Neural progenitor cell (in vitro differentiated cells): ENCODE measurements around the gene IGF2. TPM values are rescaled to one million over a fixed set of nuclear protein-coding genes. Genes with fewer than 3 reads are reported as not detected.
"Not testable (repeated sequence)": the region's sequence is repeated elsewhere in the genome, so short reads cannot be mapped to it uniquely, and the experiment has no call there.

Source experiments
- DNase-seq: peaks from one replicate; pipeline ENCODE4 v3.0.0-alpha.2; 2016; ENCODE audit warnings: low spot score
- H2AFZ ChIP-seq: fragments of 200-600 bp; sonication (generic); replicated peaks from 2 replicates; pipeline ENCODE4 v1.6.1; 2016; ENCODE audit warnings: antibody characterized with exemption
- H3F3A ChIP-seq: fragments of 200-600 bp; sonication (generic); 2 replicates; pipeline ENCODE4 v1.6.1; 2016; ENCODE audit warnings: antibody characterized with exemption, low read depth
- H3K27ac ChIP-seq: fragments of 200-600 bp; sonication (generic); 2 replicates; pipeline ENCODE4 v1.5.1; 2016; ENCODE audit warnings: mild to moderate bottlenecking
- H3K27me3 ChIP-seq: fragments of 200-600 bp; sonication (generic); 2 replicates; pipeline ENCODE4 v1.6.1; 2016; ENCODE audit warnings: mild to moderate bottlenecking, moderate library complexity
- H3K36me3 ChIP-seq: fragments of 200-600 bp; sonication (generic); 2 replicates; pipeline ENCODE4 v1.5.1; 2016
- H3K4me1 ChIP-seq: fragments of 200-600 bp; sonication (generic); 2 replicates; pipeline ENCODE4 v1.6.1; 2016; ENCODE audit warnings: mixed run types
- H3K4me2 ChIP-seq: fragments of 200-600 bp; sonication (generic); 2 replicates; pipeline ENCODE4 v1.6.1; 2016
- H3K4me3 ChIP-seq: fragments of 200-600 bp; sonication (generic); 2 replicates; pipeline ENCODE4 v1.5.1; 2016
- H3K79me2 ChIP-seq: fragments of 200-600 bp; sonication (generic); 2 replicates; pipeline ENCODE4 v1.6.1; 2016; ENCODE audit warnings: low read depth
- H3K9ac ChIP-seq: fragments of 200-600 bp; sonication (generic); 2 replicates; pipeline ENCODE4 v1.6.1; 2016
- H3K9me3 ChIP-seq: fragments of 200-600 bp; sonication (generic); 2 replicates; pipeline ENCODE4 v1.5.1; 2016; ENCODE audit warnings: low read depth
- H4K20me1 ChIP-seq: fragments of 200-600 bp; sonication (generic); 2 replicates; pipeline ENCODE4 v1.6.1; 2016; ENCODE audit warnings: low read depth
- H3K27ac Mint-ChIP-seq: 3 replicates; pipeline ENCODE4 v1.8.0; 2021; ENCODE audit warnings: mixed read lengths
- H3K27me3 Mint-ChIP-seq: 2 replicates; pipeline ENCODE4 v1.8.0; 2022; ENCODE audit warnings: low read depth, mild to moderate bottlenecking, inconsistent platforms, moderate library complexity, mixed read lengths; ENCODE audit not compliant: insufficient read depth
- H3K36me3 Mint-ChIP-seq: 3 replicates; pipeline ENCODE4 v1.8.0; 2021; ENCODE audit warnings: mixed read lengths
- H3K4me1 Mint-ChIP-seq: 3 replicates; pipeline ENCODE4 v1.8.0; 2021; ENCODE audit warnings: mixed read lengths
- H3K4me3 Mint-ChIP-seq: 3 replicates; pipeline ENCODE4 v1.8.0; 2021; ENCODE audit warnings: mild to moderate bottlenecking, moderate library complexity, mixed read lengths
- H3K9me3 Mint-ChIP-seq: 3 replicates; pipeline ENCODE4 v1.8.0; 2020; ENCODE audit warnings: mixed read lengths
- CTCF ChIP-seq: fragments of 200-600 bp; sonication (generic); IDR thresholded peaks from 2 replicates; pipeline ENCODE4 v1.5.1; 2017; ENCODE audit warnings: antibody characterized with exemption, mild to moderate bottlenecking
- EZH2 ChIP-seq: fragments of 200-600 bp; sonication (generic); IDR thresholded peaks from 2 replicates; pipeline ENCODE4 v1.6.1; 2017; ENCODE audit warnings: antibody characterized with exemption, mild to moderate bottlenecking, moderate library complexity
- EZH2phosphoT487 ChIP-seq: fragments of 200-600 bp; sonication (generic); IDR thresholded peaks from 2 replicates; pipeline ENCODE4 v1.6.1; 2017; ENCODE audit warnings: antibody characterized with exemption
- total RNA-seq: library from RNA; depleted of rRNA; stranded (reverse); fragments of >200 nt; gene quantifications from 2 replicates; pipeline ENCODE4 v1.2.3, GENCODE V29; 2015; ENCODE audit warnings: low replicate concordance

The IGF2 gene
- total RNA-seq, 1 donor from 2014 or later = 0.45 TPM

GRCh38 chr11:2127482-2128129 lies 11.6 kb downstream of the IGF2 start:
- Histone ChIP-seq H3K4me2 (no peak overlapping the region), H3K27me3 (peaks cover 9% of the 10 kb centered on the region), H3K4me3 (no peak overlapping the region), H3K36me3 (no peaks in the 10 kb centered on the region), H4K20me1 (no peaks in the 10 kb centered on the region), H2AFZ (no peak overlapping the region), H3F3A (no peaks in the 10 kb centered on the region), H3K9ac (no peak overlapping the region), H3K4me1 (no peaks in the 10 kb centered on the region), H3K9me3 (no peaks in the 10 kb centered on the region), H3K79me2 (no peaks in the 10 kb centered on the region), H3K27ac (no peak overlapping the region)
- peaks cover 9% of the 10 kb centered on the region for H3K4me1 Mint-ChIP-seq
- no peak overlapping the region for H3K4me3 Mint-ChIP-seq
- no peak for DNase-seq
- H3K9me3 Mint-ChIP-seq = peaks cover 3% of the 10 kb centered on the region
- H3K27ac Mint-ChIP-seq = peak overlapping the region; percentile 12
- TF ChIP-seq EZH2phosphoT487 = no peak
- TF ChIP-seq CTCF = no peak
- no peak for TF ChIP-seq EZH2
- H3K36me3 Mint-ChIP-seq = no peaks in the 10 kb centered on the region
- H3K27me3 Mint-ChIP-seq = peaks cover 38% of the 10 kb centered on the region

DNA sequence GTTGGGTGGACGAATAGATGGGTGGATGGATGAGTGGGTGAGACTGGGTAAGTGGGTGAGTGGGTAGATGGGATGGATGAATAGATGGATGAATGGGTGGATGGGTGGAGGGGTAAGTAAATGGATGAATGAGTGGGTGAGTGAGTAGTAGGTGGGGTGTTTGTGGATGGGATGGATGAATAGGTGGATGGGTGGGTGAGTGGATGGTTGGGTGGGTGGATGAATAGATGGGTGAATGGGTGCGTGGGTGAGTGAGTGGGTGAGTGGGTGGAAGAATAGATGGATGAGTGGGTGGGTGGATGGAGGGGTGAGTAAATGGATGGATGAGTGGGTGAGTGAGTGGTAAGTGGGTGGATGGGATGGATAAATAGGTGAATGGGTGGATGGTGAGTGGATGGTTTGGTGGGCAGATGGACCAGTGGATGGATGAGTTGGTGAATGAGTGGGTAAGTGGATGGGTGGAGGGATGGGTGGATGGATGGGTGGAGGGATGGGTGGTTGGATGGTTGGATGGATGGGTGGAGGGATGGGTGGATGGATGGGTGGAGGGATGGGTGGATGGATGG lies 12.6 kb downstream of the IGF2 start:
- Mint-ChIP-seq H3K36me3 (no peaks in the 10 kb centered on the region), H3K27ac (no peak overlapping the region), H3K27me3 (peaks cover 33% of the 10 kb centered on the region), H3K4me1 (peaks cover 4% of the 10 kb centered on the region), H3K4me3 (no peak overlapping the region), H3K9me3 (peaks cover 3% of the 10 kb centered on the region)
- Histone ChIP-seq H3K9ac (no peak overlapping the region), H3K4me1 (peaks cover 3% of the 10 kb centered on the region), H3F3A (no peaks in the 10 kb centered on the region), H3K36me3 (no peaks in the 10 kb centered on the region), H3K4me3 (no peak overlapping the region), H3K27me3 (no peaks in the 10 kb centered on the region), H3K27ac (no peak overlapping the region), H3K9me3 (no peaks in the 10 kb centered on the region), H4K20me1 (no peaks in the 10 kb centered on the region), H2AFZ (no peak overlapping the region), H3K79me2 (no peaks in the 10 kb centered on the region), H3K4me2 (no peak overlapping the region)
- TF ChIP-seq EZH2 = no peak
- TF ChIP-seq CTCF = no peak
- TF ChIP-seq EZH2phosphoT487 = no peak
- DNase-seq = no peak

- H3K4me3 Mint-ChIP-seq, H4K20me1 ChIP-seq, H3K27ac Mint-ChIP-seq, H3K36me3 Mint-ChIP-seq, H3K9ac ChIP-seq, H3K4me1 Mint-ChIP-seq, H2AFZ ChIP-seq, H3K27ac ChIP-seq, H3K9me3 ChIP-seq, DNase-seq, H3K36me3 ChIP-seq, H3K4me2 ChIP-seq, H3K9me3 Mint-ChIP-seq, H3K27me3 ChIP-seq, H3F3A ChIP-seq, H3K4me1 ChIP-seq, H3K79me2 ChIP-seq, H3K4me3 ChIP-seq: not testable (repeated sequence)
- peaks cover 32% of the 10 kb centered on the region for H3K27me3 Mint-ChIP-seq
Observed at GRCh38 chr11:2124736-2125484, 14.3 kb downstream of the IGF2 start.

GRCh38 chr11:2123628-2123960 lies 15.6 kb downstream of the IGF2 start:
- no peak overlapping the region for H3K4me2 ChIP-seq
- H3K27ac Mint-ChIP-seq = no peak overlapping the region
- no peaks in the 10 kb centered on the region for H3K4me1 Mint-ChIP-seq
- no peak overlapping the region for H3K4me3 ChIP-seq
- H2AFZ ChIP-seq = no peak overlapping the region
- no peak overlapping the region for H3K27ac ChIP-seq
- no peak overlapping the region for H3K9ac ChIP-seq
- H3K79me2 ChIP-seq = no peaks in the 10 kb centered on the region
- TF ChIP-seq CTCF (no peak), EZH2 (no peak), EZH2phosphoT487 (no peak)
- H3K27me3 Mint-ChIP-seq = peaks cover 28% of the 10 kb centered on the region
- no peaks in the 10 kb centered on the region for H3K36me3 ChIP-seq
- H3K9me3 Mint-ChIP-seq = peaks cover 4% of the 10 kb centered on the region
- no peaks in the 10 kb centered on the region for H3K9me3 ChIP-seq
- H3K36me3 Mint-ChIP-seq = no peaks in the 10 kb centered on the region
- no peaks in the 10 kb centered on the region for H3F3A ChIP-seq
- DNase-seq = no peak
- no peaks in the 10 kb centered on the region for H4K20me1 ChIP-seq
- peak overlapping the region; percentile 52 for H3K4me3 Mint-ChIP-seq
- H3K4me1 ChIP-seq = peaks cover 3% of the 10 kb centered on the region
- H3K27me3 ChIP-seq = peaks cover 4% of the 10 kb centered on the region
